GM11168 (cell line): ENCODE measurements around the gene CDHR1.

Experiments
- in situ Hi-C: fragments of 300-500 bp; cut with MboI; formaldehyde crosslinking; loops from one replicate; pipeline ENCODE4 v1.12.0; 2022; ENCODE audit warnings: low sequenced_read_pairs; ENCODE audit not compliant: unreplicated experiment

The CDHR1 gene

GRCh38 chr10:84256510-84257342, 62.4 kb downstream of the CDHR1 start:
- in situ Hi-C loops: no loop called here

- in situ Hi-C loops: no loop called here
These were observed 63.1 kb downstream of the CDHR1 start for GRCh38 chr10:84257343-84258020.

- in situ Hi-C loops: no loop called here
These were observed 63.8 kb downstream of the CDHR1 start for GRCh38 chr10:84258034-84258695.

GRCh38 chr10:84261236-84261915, 67.0 kb downstream of the CDHR1 start:
- in situ Hi-C loops: no loop called here

GRCh38 chr10:84262190-84262956, 68.0 kb downstream of the CDHR1 start:
- in situ Hi-C loops: no loop called here

- in situ Hi-C loops: no loop called here
These were observed 69.4 kb downstream of the CDHR1 start for GRCh38 chr10:84263716-84264115.

GRCh38 chr10:84264611-84265141, 70.3 kb downstream of the CDHR1 start:
- in situ Hi-C loops: loop anchor here (5.0 kb wide), 1 partner anchor 278 kb away; no protein-coding TSS in a partner anchor

GRCh38 chr10:84265418-84265817, 71.1 kb downstream of the CDHR1 start:
- in situ Hi-C loops: loop anchor here (5.0 kb wide), 1 partner anchor 277 kb away; no protein-coding TSS in a partner anchor

GRCh38 chr10:84267503-84268126, 73.3 kb downstream of the CDHR1 start:
- in situ Hi-C loops: loop anchor here (5.0 kb wide), 1 partner anchor 275 kb away; no protein-coding TSS in a partner anchor

GRCh38 chr10:84269162-84269561, 74.8 kb downstream of the CDHR1 start:
- in situ Hi-C loops: loop anchor here (5.0 kb wide), 1 partner anchor 273 kb away; no protein-coding TSS in a partner anchor
